Gastrocnemius medialis (tissue), 4 donors: ENCODE data around the gene MYO19.

Experiments
- POLR2A ChIP-seq, 2 donors: fragments of 450-650 bp; IDR thresholded peaks; one replicate each; pipeline ENCODE4 v1.6.1; 2017; ENCODE audit warnings: antibody characterized with exemption in 2 of 2, mild to moderate bottlenecking in 2 of 2, moderate library complexity in 2 of 2
- TF ChIP-seq, protein P1 (sequence below), 5 experiments: fragments of 450-650 bp in 3 of 5; fragments of 200-600 bp in 2 of 5; sonication (generic) in 2 of 5; IDR thresholded peaks in 4 of 5; conservative IDR thresholded peaks in 1 of 5; 1 replicate in 4 of 5; 2 replicates in 1 of 5; pipeline ENCODE4 v1.5.1; 2016 to 2019; ENCODE audit warnings: antibody characterized with exemption in 5 of 5, mild to moderate bottlenecking in 3 of 5, moderate library complexity in 3 of 5

DNA sequence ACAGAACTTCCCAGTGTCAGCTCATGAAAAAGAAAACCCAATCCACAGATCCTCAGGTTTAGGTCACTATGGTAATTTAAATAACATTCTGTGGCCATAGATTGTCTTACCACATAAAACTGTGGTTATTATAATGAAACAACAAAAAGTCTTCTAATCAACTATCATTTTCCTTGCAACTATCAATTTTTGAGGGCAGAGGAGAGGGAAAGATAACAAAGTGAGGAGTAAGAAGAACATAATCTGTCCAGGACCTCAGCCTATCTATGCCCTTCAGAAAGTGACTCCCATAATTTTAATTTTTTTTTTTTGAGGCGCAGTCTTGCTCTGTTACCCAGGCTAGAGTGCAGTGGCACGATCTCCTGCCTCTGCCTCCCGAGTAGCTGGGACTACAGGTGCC lies 6.0 kb upstream of the MYO19 start:
- TF ChIP-seq POLR2A (IDR thresholded peaks at IDR 0.05) = no peak
- TF ChIP-seq, protein P1, sequence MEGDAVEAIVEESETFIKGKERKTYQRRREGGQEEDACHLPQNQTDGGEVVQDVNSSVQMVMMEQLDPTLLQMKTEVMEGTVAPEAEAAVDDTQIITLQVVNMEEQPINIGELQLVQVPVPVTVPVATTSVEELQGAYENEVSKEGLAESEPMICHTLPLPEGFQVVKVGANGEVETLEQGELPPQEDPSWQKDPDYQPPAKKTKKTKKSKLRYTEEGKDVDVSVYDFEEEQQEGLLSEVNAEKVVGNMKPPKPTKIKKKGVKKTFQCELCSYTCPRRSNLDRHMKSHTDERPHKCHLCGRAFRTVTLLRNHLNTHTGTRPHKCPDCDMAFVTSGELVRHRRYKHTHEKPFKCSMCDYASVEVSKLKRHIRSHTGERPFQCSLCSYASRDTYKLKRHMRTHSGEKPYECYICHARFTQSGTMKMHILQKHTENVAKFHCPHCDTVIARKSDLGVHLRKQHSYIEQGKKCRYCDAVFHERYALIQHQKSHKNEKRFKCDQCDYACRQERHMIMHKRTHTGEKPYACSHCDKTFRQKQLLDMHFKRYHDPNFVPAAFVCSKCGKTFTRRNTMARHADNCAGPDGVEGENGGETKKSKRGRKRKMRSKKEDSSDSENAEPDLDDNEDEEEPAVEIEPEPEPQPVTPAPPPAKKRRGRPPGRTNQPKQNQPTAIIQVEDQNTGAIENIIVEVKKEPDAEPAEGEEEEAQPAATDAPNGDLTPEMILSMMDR (IDR thresholded peaks at IDR 0.05 in 4 of 5, conservative IDR thresholded peaks at IDR 0.05 in 1 of 5) = no peak
